ENCODE measurements around the gene RAD51B.

DNA sequence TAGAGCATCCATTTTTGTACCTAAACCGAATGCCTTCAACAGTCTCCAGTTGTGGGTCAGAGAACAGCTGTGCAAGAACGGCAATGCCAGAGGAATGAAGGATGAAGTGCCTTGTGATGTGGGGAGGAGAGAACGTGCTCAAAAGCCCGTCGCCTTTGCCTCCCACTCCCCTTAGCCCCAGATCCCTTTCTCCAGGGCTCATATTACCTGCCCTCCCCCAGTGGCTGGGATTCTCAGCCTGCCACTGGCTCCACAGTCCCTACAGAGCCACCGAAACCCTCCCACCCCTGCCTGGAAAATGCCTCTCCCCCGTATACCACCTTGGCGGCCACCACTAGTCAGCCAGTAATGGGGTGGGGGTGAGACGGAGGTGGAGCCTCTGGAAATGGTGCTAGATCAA, 814.8 kb downstream of the RAD51B start:
- TF ChIP-seq, protein P1, sequence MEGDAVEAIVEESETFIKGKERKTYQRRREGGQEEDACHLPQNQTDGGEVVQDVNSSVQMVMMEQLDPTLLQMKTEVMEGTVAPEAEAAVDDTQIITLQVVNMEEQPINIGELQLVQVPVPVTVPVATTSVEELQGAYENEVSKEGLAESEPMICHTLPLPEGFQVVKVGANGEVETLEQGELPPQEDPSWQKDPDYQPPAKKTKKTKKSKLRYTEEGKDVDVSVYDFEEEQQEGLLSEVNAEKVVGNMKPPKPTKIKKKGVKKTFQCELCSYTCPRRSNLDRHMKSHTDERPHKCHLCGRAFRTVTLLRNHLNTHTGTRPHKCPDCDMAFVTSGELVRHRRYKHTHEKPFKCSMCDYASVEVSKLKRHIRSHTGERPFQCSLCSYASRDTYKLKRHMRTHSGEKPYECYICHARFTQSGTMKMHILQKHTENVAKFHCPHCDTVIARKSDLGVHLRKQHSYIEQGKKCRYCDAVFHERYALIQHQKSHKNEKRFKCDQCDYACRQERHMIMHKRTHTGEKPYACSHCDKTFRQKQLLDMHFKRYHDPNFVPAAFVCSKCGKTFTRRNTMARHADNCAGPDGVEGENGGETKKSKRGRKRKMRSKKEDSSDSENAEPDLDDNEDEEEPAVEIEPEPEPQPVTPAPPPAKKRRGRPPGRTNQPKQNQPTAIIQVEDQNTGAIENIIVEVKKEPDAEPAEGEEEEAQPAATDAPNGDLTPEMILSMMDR (conservative IDR thresholded peaks at IDR 0.05), result no peak
- TF ChIP-seq ZFX (IDR thresholded peaks at IDR 0.05), result no peak

Measured in C4-2B (cell line).